ENCODE measurements around the gene PDE3A. TPM values are rescaled to one million over a fixed set of nuclear protein-coding genes. Genes with fewer than 3 reads are reported as not detected.

PDE3A gene
- total and polyA plus RNA-seq, 10 of the 15 experiments (the other 5 are each of a cell fraction or from before 2014, with no cell fraction given) = 0.01 to 2.6 (median 1.5) TPM

GRCh38 chr12:20395791-20396550 lies 27.6 kb downstream of the PDE3A start:
- Histone ChIP-seq H3K4me1 (ENCODE audit: control insufficient read depth, insufficient read depth, low read length) (no peaks in the 10 kb centered on the region), H3K79me2 (ENCODE audit: control insufficient read depth, insufficient read depth, low read length) (no peaks in the 10 kb centered on the region), H2AFZ (ENCODE audit: control insufficient read depth, low read depth, low read length) (no peak overlapping the region), H3K9me3 (replicated peaks; ENCODE audit: control insufficient read depth, insufficient read depth, low read length) (no peaks in the 10 kb centered on the region), H3K27me3 (replicated peaks in 1 of 2; ENCODE audit: control insufficient read depth in 2 of 2, insufficient read depth in 2 of 2, low read length in 1 of 2) (no peaks in the 10 kb centered on the region), H4K20me1 (ENCODE audit: control insufficient read depth, insufficient read depth) (no peaks in the 10 kb centered on the region), H3K27ac (ENCODE audit: control insufficient read depth, insufficient read depth) (no peak overlapping the region), H3K9ac (ENCODE audit: control insufficient read depth, insufficient read depth, low read length) (no peak overlapping the region), H3K4me3 (no peak overlapping the region), H3K4me2 (ENCODE audit: control insufficient read depth, insufficient read depth) (no peak overlapping the region), H3K36me3 (ENCODE audit: control insufficient read depth in 2 of 2, insufficient read depth in 2 of 2, low read length in 1 of 2) (no peaks in the 10 kb centered on the region)
- in situ Hi-C loops (cut with MboI) (no loop called here), intact Hi-C loops (cut with micrococcal nuclease; ENCODE audit: unreplicated experiment) (no loop called here)
- ATAC-seq (no peak), FAIRE-seq (no peak), DNase-seq (ENCODE audit: low read depth, low spot score) (no peak)
- WGBS (ENCODE audit: insufficient coverage, insufficient replicate concordance, low lambda C conversion rate, missing lambda C conversion rate) = 44% methylated on average over 6 of the region's 6 CpGs
- ChIA-PET SMC1A (ENCODE audit: uncharacterized antibody, unreplicated experiment) (interaction anchor here (1.4 to 1.8 kb wide), 3 partner anchors 13 to 60 kb away, joined by 3 to 4 read pairs (median 3); no protein-coding TSS in a partner anchor), POLR2A (no interaction called here), RAD21 (ENCODE audit: unreplicated experiment) (no interaction called here), CTCF (interaction anchor here (0.8 to 1.6 kb wide), 3 partner anchors 12 to 15 kb away, joined by 3 to 5 read pairs (median 3); no protein-coding TSS in a partner anchor)
- no TSS peak for BruUV-seq (replicated peaks)
- TF ChIP-seq WRNIP1 (IDR thresholded peaks at IDR 0.05; ENCODE audit: borderline replicate concordance, low read depth, low read length) (no peak), RELA (IDR thresholded peaks at IDR 0.05; ENCODE audit: borderline replicate concordance, partially characterized antibody) (no peak), CEBPB (IDR thresholded peaks at IDR 0.05; ENCODE audit: borderline replicate concordance in 1 of 2, low read depth in 2 of 2, low read length in 2 of 2) (no peak), DPF2 (IDR thresholded peaks at IDR 0.05) (no peak), EP300 (IDR thresholded peaks at IDR 0.05; ENCODE audit: borderline replicate concordance in 1 of 2, control insufficient read depth in 1 of 2, low read depth in 2 of 2, low read length in 2 of 2) (no peak), CBX3 (IDR thresholded peaks at IDR 0.05; ENCODE audit: borderline replicate concordance, low read depth) (no peak)

GRCh38 chr12:20398686-20399085 lies 30.3 kb downstream of the PDE3A start:
- RAD21 ChIA-PET (ENCODE audit: unreplicated experiment) = no interaction called here
- H3K9me3 ChIP-seq (replicated peaks; ENCODE audit: control insufficient read depth, insufficient read depth, low read length) = no peaks in the 10 kb centered on the region
- ATAC-seq (no peak), FAIRE-seq (no peak), DNase-seq (ENCODE audit: low read depth, low spot score) (no peak)
- BruUV-seq (replicated peaks) = no TSS peak
- no peaks in the 10 kb centered on the region for H3K79me2 ChIP-seq (ENCODE audit: control insufficient read depth, insufficient read depth, low read length)
- no peak overlapping the region for H3K4me3 ChIP-seq
- 0% methylated on average over 2 of the region's 2 CpGs for WGBS (ENCODE audit: insufficient coverage, insufficient replicate concordance, low lambda C conversion rate, missing lambda C conversion rate)
- in situ Hi-C loops (cut with MboI) (no loop called here), intact Hi-C loops (cut with micrococcal nuclease; ENCODE audit: unreplicated experiment) (no loop called here)
- no peaks in the 10 kb centered on the region for H3K4me1 ChIP-seq (ENCODE audit: control insufficient read depth, insufficient read depth, low read length)
- H3K27ac ChIP-seq (ENCODE audit: control insufficient read depth, insufficient read depth) = no peak overlapping the region
- POLR2A ChIA-PET = no interaction called here
- no peaks in the 10 kb centered on the region for H3K36me3 ChIP-seq (ENCODE audit: control insufficient read depth in 2 of 2, insufficient read depth in 2 of 2, low read length in 1 of 2)
- CTCF ChIA-PET = no interaction called here
- no peak overlapping the region for H2AFZ ChIP-seq (ENCODE audit: control insufficient read depth, low read depth, low read length)
- no peaks in the 10 kb centered on the region for H4K20me1 ChIP-seq (ENCODE audit: control insufficient read depth, insufficient read depth)
- SMC1A ChIA-PET (ENCODE audit: uncharacterized antibody, unreplicated experiment) = no interaction called here
- H3K27me3 ChIP-seq (replicated peaks in 1 of 2; ENCODE audit: control insufficient read depth in 2 of 2, insufficient read depth in 2 of 2, low read length in 1 of 2) = no peaks in the 10 kb centered on the region
- H3K9ac ChIP-seq (ENCODE audit: control insufficient read depth, insufficient read depth, low read length) = no peak overlapping the region
- no peak overlapping the region for H3K4me2 ChIP-seq (ENCODE audit: control insufficient read depth, insufficient read depth)
- TF ChIP-seq, protein P1, sequence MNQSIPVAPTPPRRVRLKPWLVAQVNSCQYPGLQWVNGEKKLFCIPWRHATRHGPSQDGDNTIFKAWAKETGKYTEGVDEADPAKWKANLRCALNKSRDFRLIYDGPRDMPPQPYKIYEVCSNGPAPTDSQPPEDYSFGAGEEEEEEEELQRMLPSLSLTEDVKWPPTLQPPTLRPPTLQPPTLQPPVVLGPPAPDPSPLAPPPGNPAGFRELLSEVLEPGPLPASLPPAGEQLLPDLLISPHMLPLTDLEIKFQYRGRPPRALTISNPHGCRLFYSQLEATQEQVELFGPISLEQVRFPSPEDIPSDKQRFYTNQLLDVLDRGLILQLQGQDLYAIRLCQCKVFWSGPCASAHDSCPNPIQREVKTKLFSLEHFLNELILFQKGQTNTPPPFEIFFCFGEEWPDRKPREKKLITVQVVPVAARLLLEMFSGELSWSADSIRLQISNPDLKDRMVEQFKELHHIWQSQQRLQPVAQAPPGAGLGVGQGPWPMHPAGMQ (IDR thresholded peaks at IDR 0.05; ENCODE audit: borderline replicate concordance) = no peak
